ENCODE measurements around the gene ELN. TPM values are rescaled to one million over a fixed set of nuclear protein-coding genes. Genes with fewer than 3 reads are reported as not detected.

ELN gene
- total RNA-seq, 1 experiment from 2014 or later, result 0.26 TPM

GRCh38 chr7:73988197-73988596, 39.8 kb upstream of the ELN start:
- H3K4me1 ChIP-seq (ENCODE audit: control insufficient read depth, insufficient read depth, low read length), result no peaks in the 10 kb centered on the region
- no peaks in the 10 kb centered on the region for H3K9me3 ChIP-seq (ENCODE audit: control insufficient read depth, insufficient read depth, low read depth, low read length)
- ChIA-PET CTCF (interaction anchor here (0.5 to 0.9 kb wide), 2 partner anchors 48 to 180 kb away, joined by 3 to 6 read pairs; no protein-coding TSS in a partner anchor), POLR2A (no interaction called here)
- TF ChIP-seq SIN3A (IDR thresholded peaks at IDR 0.05; ENCODE audit: borderline replicate concordance, insufficient read depth, low read depth, low read length), result no peak
- TF ChIP-seq TCF7L2 (IDR thresholded peaks at IDR 0.05; ENCODE audit: low read depth, low read length), result no peak
- no peak for TF ChIP-seq POLR2AphosphoS5 (IDR thresholded peaks at IDR 0.05; ENCODE audit: low read depth, low read length)
- no TSS peak for BruUV-seq (replicated peaks)
- ATAC-seq (no peak), DNase-seq (ENCODE audit: low read depth, low spot score) (no peak)
- in situ Hi-C loops (cut with HindIII; ENCODE audit: low pct_unique_long_range_greater_than_20kb, low sequenced_read_pairs) (no loop called here), intact Hi-C loops (cut with micrococcal nuclease; ENCODE audit: unreplicated experiment) (no loop called here)
- H3K27ac ChIP-seq (ENCODE audit: low read length), result no peak overlapping the region
- no peaks in the 10 kb centered on the region for H3K27me3 ChIP-seq (ENCODE audit: control insufficient read depth, insufficient read depth, low read length)
- no peaks in the 10 kb centered on the region for H3K36me3 ChIP-seq (ENCODE audit: control insufficient read depth, insufficient read depth, low read length)
- H3K4me3 ChIP-seq (ENCODE audit: low read depth in 2 of 2, low read length in 2 of 2), result no peak overlapping the region

GRCh38 chr7:73991522-73992100, 36.4 kb upstream of the ELN start:
- DNase-seq (ENCODE audit: low read depth, low spot score), result no peak
- no peaks in the 10 kb centered on the region for H3K27me3 ChIP-seq (ENCODE audit: control insufficient read depth, insufficient read depth, low read length)
- BruUV-seq (replicated peaks), result no TSS peak
- no peaks in the 10 kb centered on the region for H3K36me3 ChIP-seq (ENCODE audit: control insufficient read depth, insufficient read depth, low read length)
- intact Hi-C loops (cut with micrococcal nuclease; ENCODE audit: unreplicated experiment) (no loop called here), in situ Hi-C loops (cut with HindIII; ENCODE audit: low pct_unique_long_range_greater_than_20kb, low sequenced_read_pairs) (no loop called here)
- H3K4me1 ChIP-seq (ENCODE audit: control insufficient read depth, insufficient read depth, low read length), result no peaks in the 10 kb centered on the region
- ChIA-PET CTCF (no interaction called here), POLR2A (no interaction called here)
- H3K27ac ChIP-seq (ENCODE audit: low read length), result no peak overlapping the region
- H3K9me3 ChIP-seq (ENCODE audit: control insufficient read depth, insufficient read depth, low read depth, low read length), result no peaks in the 10 kb centered on the region
- H3K4me3 ChIP-seq (ENCODE audit: low read depth in 2 of 2, low read length in 2 of 2), result no peak overlapping the region
- TF ChIP-seq REST (IDR thresholded peaks at IDR 0.05; ENCODE audit: insufficient read depth in 1 of 2, low read depth in 2 of 2, low read length in 1 of 2) (no peak), TCF7L2 (IDR thresholded peaks at IDR 0.05; ENCODE audit: low read depth, low read length) (no peak), CTCF (IDR thresholded peaks at IDR 0.05) (no peak), SIN3A (IDR thresholded peaks at IDR 0.05; ENCODE audit: borderline replicate concordance, insufficient read depth, low read depth, low read length) (no peak), POLR2AphosphoS5 (IDR thresholded peaks at IDR 0.05; ENCODE audit: low read depth, low read length) (no peak)
- 0 out of 2 replicates have a peak, but pooled peaks have one; percentile 19 for ATAC-seq

GRCh38 chr7:73992101-73992562, 35.8 kb upstream of the ELN start:
- intact Hi-C loops (cut with micrococcal nuclease; ENCODE audit: unreplicated experiment), result no loop called here
- DNase-seq (ENCODE audit: low read depth, low spot score) (no peak), ATAC-seq (peak; percentile 29; the same call in 1 of the 2 replicates)
- Histone ChIP-seq H3K4me3 (ENCODE audit: low read depth in 2 of 2, low read length in 2 of 2) (no peak overlapping the region), H3K9me3 (ENCODE audit: control insufficient read depth, insufficient read depth, low read depth, low read length) (no peaks in the 10 kb centered on the region), H3K27me3 (ENCODE audit: control insufficient read depth, insufficient read depth, low read length) (no peaks in the 10 kb centered on the region), H3K4me1 (ENCODE audit: control insufficient read depth, insufficient read depth, low read length) (no peaks in the 10 kb centered on the region), H3K27ac (ENCODE audit: low read length) (no peak overlapping the region), H3K36me3 (ENCODE audit: control insufficient read depth, insufficient read depth, low read length) (no peaks in the 10 kb centered on the region)
- no TSS peak for BruUV-seq (replicated peaks)
- CTCF ChIA-PET, result no interaction called here
- POLR2A ChIA-PET, result no interaction called here
- in situ Hi-C loops (cut with HindIII; ENCODE audit: low pct_unique_long_range_greater_than_20kb, low sequenced_read_pairs), result no loop called here
- TF ChIP-seq POLR2AphosphoS5 (IDR thresholded peaks at IDR 0.05; ENCODE audit: low read depth, low read length), result no peak
- TF ChIP-seq CTCF (IDR thresholded peaks at IDR 0.05), result no peak
- no peak for TF ChIP-seq TCF7L2 (IDR thresholded peaks at IDR 0.05; ENCODE audit: low read depth, low read length)
- TF ChIP-seq REST (IDR thresholded peaks at IDR 0.05; ENCODE audit: insufficient read depth in 1 of 2, low read depth in 2 of 2, low read length in 1 of 2), result no peak
- no peak for TF ChIP-seq SIN3A (IDR thresholded peaks at IDR 0.05; ENCODE audit: borderline replicate concordance, insufficient read depth, low read depth, low read length)
